Glutamatergic neuron (in vitro differentiated cells): Measurements from ENCODE around the gene ATG16L2. TPM values are rescaled to one million over a fixed set of nuclear protein-coding genes. Genes with fewer than 3 reads are reported as not detected.

Experiments used
- DNase-seq: peaks from one replicate; pipeline ENCODE4 v3.0.0; 2022
- H3K27ac Mint-ChIP-seq: one replicate; pipeline ENCODE4 v1.8.0; 2020; ENCODE audit warnings: mild to moderate bottlenecking, mixed read lengths, inconsistent platforms; ENCODE audit not compliant: unreplicated experiment
- H3K27me3 Mint-ChIP-seq: one replicate; pipeline ENCODE4 v1.8.0; 2020; ENCODE audit warnings: mild to moderate bottlenecking, moderate library complexity, mixed read lengths, inconsistent platforms; ENCODE audit not compliant: unreplicated experiment
- H3K36me3 Mint-ChIP-seq: one replicate; pipeline ENCODE4 v1.8.0; 2020; ENCODE audit warnings: mild to moderate bottlenecking, mixed read lengths, inconsistent platforms; ENCODE audit not compliant: unreplicated experiment
- H3K4me1 Mint-ChIP-seq: one replicate; pipeline ENCODE4 v1.8.0; 2020; ENCODE audit warnings: mild to moderate bottlenecking, low read depth, mixed read lengths, inconsistent platforms; ENCODE audit not compliant: unreplicated experiment
- H3K4me3 Mint-ChIP-seq: one replicate; pipeline ENCODE4 v1.8.0; 2020; ENCODE audit warnings: mild to moderate bottlenecking, mixed read lengths, inconsistent platforms; ENCODE audit not compliant: unreplicated experiment
- H3K9me3 Mint-ChIP-seq: one replicate; pipeline ENCODE4 v1.8.0; 2020; ENCODE audit warnings: mild to moderate bottlenecking, moderate library complexity, mixed read lengths, inconsistent platforms; ENCODE audit not compliant: unreplicated experiment
- CTCF ChIP-seq: fragments of 200-600 bp; sonication (generic); IDR thresholded peaks from one replicate; pipeline ENCODE4 v1.5.0; 2021; ENCODE audit not compliant: partially characterized antibody, unreplicated experiment
- microRNA-seq: library from miRNA; unstranded; fragments of <30 nt; microRNA quantifications from one replicate; pipeline ENCODE4, GENCODE V29; 2020; ENCODE audit not compliant: unreplicated experiment
- total RNA-seq: library from RNA; stranded (reverse); fragmentation: NEBNext Ultra II Directional; extraction: Animal tissue kit (Norgen Biotek cat#: 25700); gene quantifications from one replicate; pipeline ENCODE4 v1.2.1, GENCODE V29; 2021; ENCODE audit not compliant: unreplicated experiment

The ATG16L2 gene
- total RNA-seq, 1 donor from 2014 or later: 6.9 TPM

DNA sequence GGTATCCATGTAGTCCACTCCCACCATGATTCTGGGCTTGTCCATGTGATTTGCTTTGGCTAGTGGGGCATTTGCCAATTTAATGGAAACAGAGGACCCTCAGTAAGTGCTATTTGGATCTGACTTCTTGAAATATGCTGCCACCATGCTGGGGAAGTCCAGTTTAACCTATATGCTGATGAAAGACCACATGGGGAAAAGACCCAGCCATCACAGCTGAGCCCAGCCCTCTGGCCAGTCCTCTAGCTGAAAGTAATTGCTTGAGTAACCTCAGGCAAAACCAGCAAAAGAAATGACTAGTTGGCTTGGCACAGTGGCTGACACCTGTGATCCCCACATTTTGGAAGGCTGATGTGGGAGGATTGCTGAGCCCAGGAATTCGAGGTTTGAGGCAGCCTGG lies 61.5 kb downstream of the ATG16L2 start:
- Mint-ChIP-seq H3K27me3 (no peaks in the 10 kb centered on the region), H3K4me1 (no peaks in the 10 kb centered on the region), H3K9me3 (no peaks in the 10 kb centered on the region), H3K27ac (no peak overlapping the region), H3K36me3 (no peaks in the 10 kb centered on the region), H3K4me3 (no peak overlapping the region)
- no peak for TF ChIP-seq CTCF
- no peak for DNase-seq

GRCh38 chr11:72876147-72876546 lies 61.9 kb downstream of the ATG16L2 start:
- Mint-ChIP-seq H3K9me3 (no peaks in the 10 kb centered on the region), H3K27ac (no peak overlapping the region), H3K27me3 (no peaks in the 10 kb centered on the region), H3K36me3 (peaks cover under 1% of the 10 kb centered on the region), H3K4me3 (no peak overlapping the region), H3K4me1 (no peaks in the 10 kb centered on the region)
- TF ChIP-seq CTCF: no peak
- DNase-seq: no peak

Small RNAs within 50 kb of the gene (microRNA-seq; reads per million reads assigned to microRNA genes)
- gene MIR4692: not detected

Other genes with a start within 250 kb of the ATG16L2 start
- 16.9 TPM for gene PDE2A, start 140.0 kb upstream of the ATG16L2 start, total RNA-seq
- 20.5 TPM for gene ARAP1, start 62.0 kb upstream of the ATG16L2 start, total RNA-seq
- gene STARD10, start 20.4 kb upstream of the ATG16L2 start, total RNA-seq: 13.5 TPM